DND-41 (cell line): ENCODE measurements around the gene CNNM3.

Experiments
- ATAC-seq: fragments of 200-7000 bp; cut with Tn5 transposase; 3 replicates; pipeline ENCODE4 v1.9.1; 2021; ENCODE audit warnings: low read depth; ENCODE audit not compliant: insufficient read depth
- DNase-seq: peaks from one replicate; pipeline ENCODE4 v3.0.0-alpha.2; 2020
- H2AFZ ChIP-seq: 2 replicates; pipeline ENCODE4 v1.6.0; 2012; ENCODE audit warnings: low read depth, low read length
- H3K27ac ChIP-seq: 2 replicates; pipeline ENCODE4 v1.5.1; 2012; ENCODE audit warnings: low read length, inconsistent platforms
- H3K27me3 ChIP-seq: fragments of 200-600 bp; sonication (generic); 2 replicates; pipeline ENCODE4 v1.6.0; 2012; ENCODE audit warnings: low read length, mild to moderate bottlenecking, inconsistent platforms; ENCODE audit not compliant: insufficient read depth, poor library complexity
- H3K36me3 ChIP-seq: 2 replicates; pipeline ENCODE4 v1.5.1; 2012; ENCODE audit warnings: low read length, inconsistent platforms; ENCODE audit not compliant: insufficient read depth
- H3K4me1 ChIP-seq: 2 replicates; pipeline ENCODE4 v1.5.1; 2012; ENCODE audit warnings: mild to moderate bottlenecking, low read length; ENCODE audit not compliant: insufficient read depth
- H3K4me2 ChIP-seq: 2 replicates; pipeline ENCODE4 v1.6.0; 2012; ENCODE audit warnings: mild to moderate bottlenecking, moderate library complexity, low read length, inconsistent platforms; ENCODE audit not compliant: insufficient read depth
- H3K4me3 ChIP-seq, 2 experiments: fragments of 200-600 bp in 1 of 2; shearing (Covaris generic) in 1 of 2; 2 replicates each; pipeline ENCODE4 v1.5.1; 2012 to 2016; ENCODE audit warnings: inconsistent platforms in 2 of 2, low read length in 2 of 2, mild to moderate bottlenecking in 2 of 2, low read depth in 1 of 2, moderate library complexity in 1 of 2
- H3K79me2 ChIP-seq: 2 replicates; pipeline ENCODE4 v1.6.0; 2012; ENCODE audit warnings: low read length, inconsistent platforms; ENCODE audit not compliant: insufficient read depth
- H3K9ac ChIP-seq: 2 replicates; pipeline ENCODE4 v1.6.0; 2012; ENCODE audit warnings: low read depth, mild to moderate bottlenecking, inconsistent platforms, low read length, moderate library complexity
- H3K9me3 ChIP-seq: 2 replicates; pipeline ENCODE4 v1.5.1; 2012; ENCODE audit warnings: low read length, moderate library complexity, mild to moderate bottlenecking, inconsistent platforms; ENCODE audit not compliant: insufficient read depth, severe bottlenecking
- H4K20me1 ChIP-seq: 2 replicates; pipeline ENCODE4 v1.6.0; 2012; ENCODE audit warnings: low read length; ENCODE audit not compliant: insufficient read depth
- EZH2 ChIP-seq: IDR thresholded peaks from 3 replicates; pipeline ENCODE4 v1.6.1; 2012; ENCODE audit warnings: borderline replicate concordance, low read depth, mild to moderate bottlenecking, moderate library complexity, low read length, inconsistent platforms; ENCODE audit not compliant: severe bottlenecking
- TF ChIP-seq, protein P1 (sequence below): IDR thresholded peaks from 2 replicates; pipeline ENCODE4 v1.5.1; 2012; ENCODE audit warnings: borderline replicate concordance, low read length, moderate library complexity, mild to moderate bottlenecking; ENCODE audit not compliant: poor library complexity, severe bottlenecking; ENCODE audit errors: extremely low read depth

CNNM3 gene

DNA sequence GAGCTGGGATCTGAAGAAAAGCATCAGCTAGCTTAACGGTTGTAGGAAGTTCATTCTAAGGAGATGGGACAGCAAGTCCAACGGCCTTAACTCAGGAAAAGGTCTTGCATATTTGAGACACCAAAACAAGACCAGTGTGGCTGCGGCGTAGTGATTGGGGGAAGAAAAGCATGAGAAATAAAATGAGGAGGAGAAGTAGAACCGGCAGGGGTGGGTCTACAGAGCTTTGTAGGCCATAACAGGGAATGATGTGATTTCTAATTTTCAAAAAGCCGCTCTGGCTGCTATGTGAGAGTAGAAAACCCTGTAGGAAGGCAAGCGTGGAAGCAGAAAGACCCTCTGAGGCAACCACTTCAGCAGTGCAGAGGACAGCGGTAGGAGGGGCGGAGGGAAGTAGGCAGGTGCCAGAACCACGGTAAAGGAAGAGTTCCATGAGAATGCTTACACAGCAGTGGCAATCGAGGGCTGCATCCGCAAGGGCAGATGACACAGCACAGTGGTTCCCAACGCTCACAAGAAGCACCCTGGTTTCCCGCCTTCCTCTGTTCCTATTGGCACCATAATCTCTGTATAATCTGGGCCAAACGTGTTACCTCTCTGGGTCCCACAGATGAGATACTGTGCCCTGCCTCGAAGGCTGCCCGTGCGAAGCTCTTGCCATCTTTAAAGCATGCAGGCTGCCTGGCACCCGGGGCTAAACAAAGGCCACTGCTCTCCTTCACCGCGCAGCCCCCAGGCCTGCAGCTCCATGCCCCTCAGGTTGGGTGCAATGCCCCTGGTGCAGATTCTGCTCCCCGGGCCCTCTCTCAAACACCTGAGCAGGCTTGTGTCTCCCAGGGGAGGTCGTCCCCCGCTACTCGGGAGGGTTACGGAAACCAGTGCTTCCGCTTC lies 41.0 kb downstream of the CNNM3 start:
- Histone ChIP-seq H3K4me2 (peak overlapping the region; percentile 90), H2AFZ (peak overlapping the region; percentile 93), H3K27me3 (no peaks in the 10 kb centered on the region), H3K79me2 (peaks cover 36% of the 10 kb centered on the region), H3K9me3 (no peaks in the 10 kb centered on the region), H3K9ac (peak overlapping the region; percentile 96), H3K4me3 (peak overlapping the region; percentile 92 to 96), H4K20me1 (no peaks in the 10 kb centered on the region; the same call in 1 of the 2 replicates), H3K27ac (peak overlapping the region; percentile 89), H3K4me1 (peaks cover 32% of the 10 kb centered on the region), H3K36me3 (peaks cover 21% of the 10 kb centered on the region)
- DNase-seq, result peak; percentile 65
- TF ChIP-seq EZH2, result no peak
- ATAC-seq, result peak; percentile 33

DNA sequence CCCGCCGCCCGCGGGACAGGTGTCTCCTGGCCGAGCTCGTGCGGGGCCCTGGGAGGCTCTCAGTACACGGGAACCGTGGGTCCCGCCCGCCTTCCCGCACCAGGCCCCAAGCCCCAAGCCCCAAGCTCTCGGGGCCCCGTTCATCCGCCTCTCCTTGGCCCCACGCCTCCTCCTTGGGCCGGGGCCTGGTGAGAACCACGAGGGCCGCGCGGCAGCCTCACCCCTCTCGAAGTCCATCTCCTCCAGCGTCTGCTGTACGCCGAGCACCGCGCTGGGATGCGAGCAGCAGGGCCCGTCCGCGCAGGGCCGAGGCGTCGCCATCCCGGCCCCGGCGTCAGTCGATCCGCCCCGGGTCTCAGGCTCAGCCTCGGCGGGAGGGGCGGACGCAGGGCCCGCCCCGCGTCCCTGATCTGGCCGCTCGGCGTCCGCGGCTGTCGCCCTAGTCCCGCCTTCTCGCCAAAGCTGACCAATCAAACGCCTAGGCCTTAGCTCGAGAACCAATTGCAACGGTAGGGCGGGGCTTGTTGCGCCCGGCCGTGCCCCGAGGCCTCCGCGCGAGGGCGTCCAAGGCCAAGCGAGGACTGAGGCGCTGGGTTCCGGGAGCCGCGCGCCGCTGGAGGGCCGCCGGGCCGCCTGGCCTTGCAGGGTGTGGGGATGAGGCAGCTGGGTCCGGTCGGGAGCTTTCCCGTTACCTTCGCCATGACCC lies 41.8 kb downstream of the CNNM3 start, which contains the start of gene ANKRD39:
TSS of gene ANKRD39 (minus strand) at position 350 of the 706 bp plus-strand sequence. CDS start at position 321, 29 bp downstream.
- peak within 1 kb of the TSS; percentile 89 for H3K27ac ChIP-seq
- peaks cover 32% of the 10 kb centered on the region for H3K4me1 ChIP-seq
- H4K20me1 ChIP-seq, result no peaks in the 10 kb centered on the region; the same call in 1 of the 2 replicates
- no peaks in the 10 kb centered on the region for H3K9me3 ChIP-seq
- DNase-seq, result peak; percentile 98
- peak within 1 kb of the TSS; percentile 93 for H2AFZ ChIP-seq
- peaks cover 15% of the 10 kb centered on the region for H3K36me3 ChIP-seq
- H3K79me2 ChIP-seq, result peaks cover 35% of the 10 kb centered on the region
- H3K9ac ChIP-seq, result peak within 1 kb of the TSS; percentile 96
- H3K27me3 ChIP-seq, result no peaks in the 10 kb centered on the region
- TF ChIP-seq, protein P1, sequence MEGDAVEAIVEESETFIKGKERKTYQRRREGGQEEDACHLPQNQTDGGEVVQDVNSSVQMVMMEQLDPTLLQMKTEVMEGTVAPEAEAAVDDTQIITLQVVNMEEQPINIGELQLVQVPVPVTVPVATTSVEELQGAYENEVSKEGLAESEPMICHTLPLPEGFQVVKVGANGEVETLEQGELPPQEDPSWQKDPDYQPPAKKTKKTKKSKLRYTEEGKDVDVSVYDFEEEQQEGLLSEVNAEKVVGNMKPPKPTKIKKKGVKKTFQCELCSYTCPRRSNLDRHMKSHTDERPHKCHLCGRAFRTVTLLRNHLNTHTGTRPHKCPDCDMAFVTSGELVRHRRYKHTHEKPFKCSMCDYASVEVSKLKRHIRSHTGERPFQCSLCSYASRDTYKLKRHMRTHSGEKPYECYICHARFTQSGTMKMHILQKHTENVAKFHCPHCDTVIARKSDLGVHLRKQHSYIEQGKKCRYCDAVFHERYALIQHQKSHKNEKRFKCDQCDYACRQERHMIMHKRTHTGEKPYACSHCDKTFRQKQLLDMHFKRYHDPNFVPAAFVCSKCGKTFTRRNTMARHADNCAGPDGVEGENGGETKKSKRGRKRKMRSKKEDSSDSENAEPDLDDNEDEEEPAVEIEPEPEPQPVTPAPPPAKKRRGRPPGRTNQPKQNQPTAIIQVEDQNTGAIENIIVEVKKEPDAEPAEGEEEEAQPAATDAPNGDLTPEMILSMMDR, result peak; percentile 95
- no peak for TF ChIP-seq EZH2
- H3K4me2 ChIP-seq, result peak within 1 kb of the TSS; percentile 90
- peak; percentile 91 for ATAC-seq
- peak within 1 kb of the TSS; percentile 92 to 96 for H3K4me3 ChIP-seq

DNA sequence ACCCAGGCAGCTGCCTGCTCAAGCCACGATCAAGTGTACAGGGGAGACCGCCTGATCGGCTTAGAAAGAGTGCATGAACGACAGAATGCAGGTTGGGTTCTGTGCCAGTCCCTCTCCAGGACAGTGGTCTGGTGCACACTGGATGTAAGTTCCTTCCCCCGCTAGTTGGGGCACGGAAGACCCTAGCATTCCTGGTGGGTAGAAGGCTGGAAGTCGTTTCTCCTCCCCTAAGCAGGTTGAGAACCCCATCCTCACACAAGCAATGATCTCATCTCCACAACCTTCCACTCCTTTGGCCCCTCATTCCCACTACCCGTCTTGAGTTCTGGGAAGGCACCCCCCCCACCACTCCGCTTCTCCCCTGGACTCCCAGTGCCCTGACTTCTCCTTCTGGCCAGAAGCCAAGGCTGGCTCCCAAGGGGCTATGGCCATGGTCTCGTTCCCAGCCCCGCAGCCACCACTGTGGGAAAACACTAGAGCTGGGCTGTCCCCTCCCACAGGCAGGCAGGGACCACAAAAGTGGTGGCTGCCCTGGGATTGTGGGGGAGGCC lies 43.1 kb downstream of the CNNM3 start:
- Histone ChIP-seq H3K27ac (no peak overlapping the region), H3K4me2 (peak overlapping the region; percentile 90), H3K79me2 (peaks cover 34% of the 10 kb centered on the region), H3K9ac (peak overlapping the region; percentile 96; the same call in 1 of the 2 replicates), H3K27me3 (no peaks in the 10 kb centered on the region), H4K20me1 (no peaks in the 10 kb centered on the region; the same call in 1 of the 2 replicates), H2AFZ (peak overlapping the region; percentile 84; the same call in 1 of the 2 replicates), H3K36me3 (peaks cover 4% of the 10 kb centered on the region), H3K4me3 (peak overlapping the region in 1 of 2 experiments; percentile 96; a peak in 2 of 4 replicates), H3K9me3 (no peaks in the 10 kb centered on the region), H3K4me1 (peaks cover 32% of the 10 kb centered on the region)
- no peak for DNase-seq
- TF ChIP-seq, protein P1, result no peak
- no peak for TF ChIP-seq EZH2
- no peak for ATAC-seq
